ENCODE measurements around the gene ATF6. TPM values are rescaled to one million over a fixed set of nuclear protein-coding genes. Genes with fewer than 3 reads are reported as not detected.

Gene ATF6
- total RNA-seq, 4 donors from 2014 or later: 13.4 to 24.8 (median 17.6) TPM

DNA sequence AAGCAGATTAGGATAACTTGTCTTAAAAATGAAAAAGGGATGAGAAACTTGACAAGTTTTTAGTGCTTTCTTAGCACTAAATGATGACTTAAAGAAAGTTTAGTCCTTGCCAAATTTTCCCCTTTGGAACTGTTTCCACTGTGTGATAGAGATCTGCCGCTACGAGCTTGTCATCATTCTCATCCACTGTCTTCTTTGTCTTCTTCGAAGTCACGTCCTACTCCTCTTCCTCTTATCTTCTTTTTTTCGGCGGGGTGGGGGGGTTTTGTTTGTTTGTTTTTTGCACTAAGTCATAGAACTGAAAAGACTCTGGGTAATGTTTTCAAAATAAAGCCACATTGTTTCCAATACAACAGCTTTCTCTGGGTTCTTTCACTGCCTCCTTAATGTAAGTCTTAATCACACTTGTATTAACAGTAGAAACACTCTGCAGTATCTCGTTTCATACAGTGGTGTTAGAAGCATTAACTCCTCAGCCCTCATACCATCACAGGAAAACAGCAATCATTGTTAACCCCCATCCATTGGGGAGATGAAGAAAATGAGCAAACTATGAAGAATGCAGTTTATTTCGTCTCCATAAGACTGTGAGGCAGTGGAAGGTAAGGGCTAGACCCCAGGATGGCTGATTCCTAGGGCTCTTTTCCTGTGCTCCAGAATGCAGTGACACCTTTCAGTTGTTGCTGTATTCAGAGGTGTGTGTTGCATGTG, 175.8 kb downstream of the ATF6 start:
- Histone ChIP-seq H3K9me3 (no peaks in the 10 kb centered on the region), H3K27me3 (no peaks in the 10 kb centered on the region), H3K36me3 (peaks cover 0 to 10% (median 0%) of the 10 kb centered on the region in 3 donors), H3K4me3 (no peak overlapping the region), H3K4me1 (peaks cover 0 to 38% (median 0%) of the 10 kb centered on the region in 3 donors), H3K27ac (no peak overlapping the region)
- no peak for DNase-seq
- 83 to 88% methylated on average over 8 of the region's 8 CpGs for WGBS, 2 donors
- TF ChIP-seq POLR2A (IDR thresholded peaks at IDR 0.05): no peak
- TF ChIP-seq, protein P1, sequence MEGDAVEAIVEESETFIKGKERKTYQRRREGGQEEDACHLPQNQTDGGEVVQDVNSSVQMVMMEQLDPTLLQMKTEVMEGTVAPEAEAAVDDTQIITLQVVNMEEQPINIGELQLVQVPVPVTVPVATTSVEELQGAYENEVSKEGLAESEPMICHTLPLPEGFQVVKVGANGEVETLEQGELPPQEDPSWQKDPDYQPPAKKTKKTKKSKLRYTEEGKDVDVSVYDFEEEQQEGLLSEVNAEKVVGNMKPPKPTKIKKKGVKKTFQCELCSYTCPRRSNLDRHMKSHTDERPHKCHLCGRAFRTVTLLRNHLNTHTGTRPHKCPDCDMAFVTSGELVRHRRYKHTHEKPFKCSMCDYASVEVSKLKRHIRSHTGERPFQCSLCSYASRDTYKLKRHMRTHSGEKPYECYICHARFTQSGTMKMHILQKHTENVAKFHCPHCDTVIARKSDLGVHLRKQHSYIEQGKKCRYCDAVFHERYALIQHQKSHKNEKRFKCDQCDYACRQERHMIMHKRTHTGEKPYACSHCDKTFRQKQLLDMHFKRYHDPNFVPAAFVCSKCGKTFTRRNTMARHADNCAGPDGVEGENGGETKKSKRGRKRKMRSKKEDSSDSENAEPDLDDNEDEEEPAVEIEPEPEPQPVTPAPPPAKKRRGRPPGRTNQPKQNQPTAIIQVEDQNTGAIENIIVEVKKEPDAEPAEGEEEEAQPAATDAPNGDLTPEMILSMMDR (IDR thresholded peaks at IDR 0.05): no peak
- intact Hi-C loops (cut with DNase I): no loop called here

DNA sequence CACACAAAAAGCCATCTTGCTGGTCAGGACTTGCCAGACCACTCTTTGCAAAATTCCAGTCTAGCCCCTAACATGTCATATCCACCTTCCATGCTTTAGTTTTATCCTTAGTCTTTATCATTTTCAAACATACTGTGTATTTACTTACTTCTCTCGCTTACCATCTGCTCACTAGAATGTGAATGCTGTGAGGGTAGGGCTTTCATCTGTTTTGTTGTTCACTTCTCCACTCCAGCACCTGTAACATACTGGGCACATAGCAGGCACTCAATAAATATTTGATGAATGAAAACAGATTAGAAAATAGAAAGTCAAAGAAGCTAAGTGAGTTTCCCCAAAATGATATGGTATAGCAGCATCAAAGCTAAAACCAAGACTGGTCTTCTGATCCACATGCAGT, 177.6 kb downstream of the ATF6 start:
- no peak overlapping the region for H3K4me3 ChIP-seq
- 83 to 93% methylated on average over 1 of the region's 1 CpG for WGBS, 2 donors
- H3K4me1 ChIP-seq: peaks cover 0 to 40% (median 0%) of the 10 kb centered on the region in 3 donors
- no peak for DNase-seq
- no peak overlapping the region for H3K27ac ChIP-seq
- H3K27me3 ChIP-seq: no peaks in the 10 kb centered on the region
- peaks cover 0 to 10% (median 0%) of the 10 kb centered on the region in 3 donors for H3K36me3 ChIP-seq
- TF ChIP-seq, protein P1 (IDR thresholded peaks at IDR 0.05): no peak
- no peak for TF ChIP-seq POLR2A (IDR thresholded peaks at IDR 0.05)
- no peaks in the 10 kb centered on the region for H3K9me3 ChIP-seq
- intact Hi-C loops (cut with DNase I): no loop called here

DNA sequence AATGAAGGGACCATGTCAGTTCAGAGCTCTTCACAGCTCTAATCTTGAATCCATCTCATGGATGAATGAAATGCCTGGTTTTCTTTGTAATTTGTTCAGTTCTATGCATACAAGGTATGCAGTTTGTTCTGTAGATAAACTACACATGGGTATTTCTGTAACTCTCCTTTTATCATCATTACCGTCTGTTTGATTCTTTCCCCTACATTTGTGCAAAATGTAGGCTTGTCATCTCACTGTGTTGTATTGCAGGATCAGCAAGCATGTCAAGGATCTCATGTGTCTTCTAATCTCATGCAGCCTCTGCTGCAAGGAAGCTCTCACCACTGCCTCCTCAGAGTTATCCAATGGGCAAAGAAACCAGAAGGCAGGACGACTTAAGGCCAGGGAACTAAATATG, 178.3 kb downstream of the ATF6 start:
- WGBS, 2 donors: 71 to 84% methylated on average over 2 of the region's 2 CpGs
- no peak for TF ChIP-seq POLR2A (IDR thresholded peaks at IDR 0.05)
- TF ChIP-seq, protein P1 (IDR thresholded peaks at IDR 0.05): no peak
- Histone ChIP-seq H3K36me3 (peaks cover 0 to 10% (median 0%) of the 10 kb centered on the region in 3 donors), H3K9me3 (no peaks in the 10 kb centered on the region), H3K4me1 (peaks cover 0 to 46% (median 6%) of the 10 kb centered on the region in 3 donors), H3K27me3 (no peaks in the 10 kb centered on the region), H3K4me3 (no peak overlapping the region), H3K27ac (no peak overlapping the region)
- DNase-seq: no peak
- intact Hi-C loops (cut with DNase I): no loop called here

DNA sequence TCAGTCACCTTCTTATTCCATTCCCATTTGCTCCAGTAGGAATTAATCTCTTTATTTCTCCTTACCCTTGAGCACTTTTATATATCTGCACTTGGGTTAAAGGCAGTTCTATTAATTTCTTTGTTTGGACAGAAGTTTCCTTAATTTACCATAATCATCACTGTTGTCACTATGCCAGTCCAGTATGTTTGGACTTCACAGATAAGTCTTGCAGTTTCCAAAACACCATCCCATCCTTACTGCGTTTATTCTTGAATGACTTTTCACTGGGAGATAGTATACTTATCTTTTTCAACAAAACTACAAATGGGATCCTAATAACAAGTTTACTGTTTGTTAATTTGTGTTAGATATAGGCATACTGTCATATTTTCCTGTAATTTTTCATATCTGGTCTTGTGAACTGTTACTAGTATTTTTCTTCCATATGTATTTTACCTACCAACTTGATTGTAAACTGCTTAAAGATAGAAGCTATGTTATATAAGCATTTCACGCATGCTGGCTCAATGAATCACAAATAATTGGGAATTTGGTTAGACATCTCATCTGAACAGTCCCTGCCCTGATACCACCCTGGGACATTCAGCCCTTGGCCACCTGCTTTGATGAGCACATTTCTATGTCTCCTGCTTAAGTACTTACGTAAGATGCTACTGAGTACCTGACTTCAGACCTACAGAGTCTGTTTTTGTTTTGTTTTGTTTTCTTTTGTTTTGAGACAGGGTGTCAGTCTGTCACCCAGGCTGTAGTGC, 179.4 kb downstream of the ATF6 start:
- Histone ChIP-seq H3K36me3 (peaks cover 0 to 10% (median 0%) of the 10 kb centered on the region in 3 donors), H3K9me3 (no peaks in the 10 kb centered on the region), H3K27ac (no peak overlapping the region), H3K4me3 (no peak overlapping the region), H3K27me3 (no peaks in the 10 kb centered on the region), H3K4me1 (peaks cover 0 to 57% (median 7%) of the 10 kb centered on the region in 3 donors)
- intact Hi-C loops (cut with DNase I): no loop called here
- DNase-seq: no peak
- WGBS, 2 donors: 81% methylated on average over 3 of the region's 3 CpGs
- TF ChIP-seq, protein P1 (IDR thresholded peaks at IDR 0.05): no peak
- no peak for TF ChIP-seq POLR2A (IDR thresholded peaks at IDR 0.05)
